Gastroesophageal sphincter (tissue), 4 donors: Measurements from ENCODE around the gene SLC26A8. TPM values are rescaled to one million over a fixed set of nuclear protein-coding genes. Genes with fewer than 3 reads are reported as not detected.

Experiments
- ATAC-seq: fragments of 150-250 bp; one replicate; pipeline ENCODE4 v1.9.1; 2016; ENCODE audit warnings: mild to moderate bottlenecking, moderate library complexity
- H3K27ac ChIP-seq, 4 donors: fragments of 200-600 bp; sonication (generic) in 3 of 4; 1 replicate in 3 of 4; 2 replicates in 1 of 4; pipeline ENCODE4 v1.5.1; 2016 to 2019
- H3K27me3 ChIP-seq: fragments of 200-600 bp; sonication (generic); one replicate; pipeline ENCODE4 v1.5.1; 2019
- H3K36me3 ChIP-seq, 2 donors: fragments of 200-600 bp; sonication (generic); one replicate each; pipeline ENCODE4 v1.5.1; 2019; ENCODE audit warnings: control low read depth in 1 of 2
- H3K4me1 ChIP-seq, 3 donors: fragments of 200-600 bp; sonication (generic); 1 replicate in 2 of 3; 2 replicates in 1 of 3; pipeline ENCODE4 v1.5.1; 2016 to 2019; ENCODE audit warnings: control low read depth in 2 of 3
- H3K4me3 ChIP-seq, 2 donors: fragments of 200-600 bp; sonication (generic); one replicate each; pipeline ENCODE4 v1.5.1; 2019; ENCODE audit warnings: mild to moderate bottlenecking in 1 of 2, moderate library complexity in 1 of 2
- H3K9me3 ChIP-seq, 3 donors: fragments of 200-600 bp; sonication (generic); one replicate each; pipeline ENCODE4 v1.5.1; 2017 to 2019; ENCODE audit warnings: control low read depth in 2 of 3
- CTCF ChIP-seq, 4 experiments: fragments of 200-600 bp in 2 of 4; fragments of 450-650 bp in 2 of 4; sonication (generic) in 1 of 4; IDR thresholded peaks; one replicate each; pipeline ENCODE4 v1.5.1; 2017 to 2019; ENCODE audit warnings: antibody characterized with exemption in 4 of 4, mild to moderate bottlenecking in 2 of 4, moderate library complexity in 2 of 4
- EP300 ChIP-seq: sonication (generic); formaldehyde crosslinking; IDR thresholded peaks from one replicate; pipeline ENCODE4 v1.6.1; 2017; ENCODE audit warnings: antibody characterized with exemption, mild to moderate bottlenecking
- POLR2A ChIP-seq, 2 donors: fragments of 450-650 bp; IDR thresholded peaks; one replicate each; pipeline ENCODE4 v1.6.1; 2017; ENCODE audit warnings: antibody characterized with exemption in 2 of 2, mild to moderate bottlenecking in 2 of 2, moderate library complexity in 1 of 2
- POLR2AphosphoS5 ChIP-seq: sonication (generic); formaldehyde crosslinking; IDR thresholded peaks from one replicate; pipeline ENCODE4 v1.6.1; 2017; ENCODE audit warnings: antibody characterized with exemption
- WGBS, 2 donors: methylation state at CpG; one replicate each; pipeline ENCODE4 v1.1.5; 2018; ENCODE audit warnings: low coverage in 1 of 2; 5-methylcytosine and 5-hydroxymethylcytosine counted together
- total RNA-seq, 4 donors: library from RNA; depleted of rRNA; stranded (reverse); fragments of >200 nt; gene quantifications; one replicate each; pipeline ENCODE4 v1.1.0, GENCODE V29; 2016

The SLC26A8 gene
- total RNA-seq, 4 donors from 2014 or later, result not detected

GRCh38 chr6:36062247-36062646, 37.8 kb upstream of the SLC26A8 start:
- H3K4me1 ChIP-seq, result peaks cover 9 to 64% (median 17%) of the 10 kb centered on the region in 3 donors
- WGBS, 2 donors, result 96 to 100% methylated on average over 1 to 2 of the region's 2 CpGs

GRCh38 chr6:36061236-36061635, 36.8 kb upstream of the SLC26A8 start:
- WGBS, 2 donors, result 45% methylated on average over 2 of the region's 2 CpGs

More at GRCh38 chr6:36062247-36062646, 37.8 kb upstream of the SLC26A8 start:
- Histone ChIP-seq H3K9me3 (no peaks in the 10 kb centered on the region), H3K36me3 (peaks cover 0 to 18% of the 10 kb centered on the region in 2 donors), H3K27me3 (no peaks in the 10 kb centered on the region), H3K4me3 (no peak overlapping the region), H3K27ac (no peak overlapping the region)
- ATAC-seq, result no peak
- TF ChIP-seq CTCF (IDR thresholded peaks at IDR 0.05), result no peak
- TF ChIP-seq POLR2A (IDR thresholded peaks at IDR 0.05), result no peak
- TF ChIP-seq POLR2AphosphoS5, result no peak
- TF ChIP-seq EP300, result no peak

GRCh38 chr6:36056178-36056577, 31.7 kb upstream of the SLC26A8 start:
- peak overlapping the region in 1 of 4 donors; percentile 3 for H3K27ac ChIP-seq
- H3K9me3 ChIP-seq, result no peaks in the 10 kb centered on the region
- 50 to 86% methylated on average over 1 of the region's 1 CpG for WGBS, 2 donors
- peaks cover 0 to 22% of the 10 kb centered on the region in 2 donors for H3K36me3 ChIP-seq
- H3K27me3 ChIP-seq, result no peaks in the 10 kb centered on the region
- H3K4me3 ChIP-seq, result no peak overlapping the region
- H3K4me1 ChIP-seq, result peaks cover 10 to 65% (median 32%) of the 10 kb centered on the region in 3 donors
- TF ChIP-seq CTCF (IDR thresholded peaks at IDR 0.05), result no peak
- no peak for TF ChIP-seq POLR2AphosphoS5
- no peak for TF ChIP-seq EP300
- TF ChIP-seq POLR2A (IDR thresholded peaks at IDR 0.05), result no peak
- ATAC-seq, result no peak

More at GRCh38 chr6:36061236-36061635, 36.8 kb upstream of the SLC26A8 start:
- ATAC-seq, result no peak
- Histone ChIP-seq H3K36me3 (peaks cover 0 to 18% of the 10 kb centered on the region in 2 donors), H3K4me3 (no peak overlapping the region), H3K4me1 (peaks cover 9 to 56% (median 11%) of the 10 kb centered on the region in 3 donors), H3K27me3 (no peaks in the 10 kb centered on the region), H3K9me3 (no peaks in the 10 kb centered on the region), H3K27ac (no peak overlapping the region)
- TF ChIP-seq EP300 (no peak), CTCF (IDR thresholded peaks at IDR 0.05) (no peak), POLR2A (IDR thresholded peaks at IDR 0.05) (no peak), POLR2AphosphoS5 (no peak)

- Histone ChIP-seq H3K36me3 (peaks cover 0 to 13% of the 10 kb centered on the region in 2 donors), H3K27me3 (no peaks in the 10 kb centered on the region), H3K4me1 (peaks cover 12 to 71% (median 36%) of the 10 kb centered on the region in 3 donors), H3K9me3 (no peaks in the 10 kb centered on the region), H3K27ac (peak overlapping the region in 3 of 4 donors; percentile 29 to 47 (median 33)), H3K4me3 (no peak overlapping the region)
- TF ChIP-seq POLR2A (IDR thresholded peaks at IDR 0.05), result no peak
- TF ChIP-seq CTCF (IDR thresholded peaks at IDR 0.05), result no peak
- TF ChIP-seq EP300, result no peak
- no peak for TF ChIP-seq POLR2AphosphoS5
- no peak for ATAC-seq
- 31 to 44% methylated on average over 2 of the region's 2 CpGs for WGBS, 2 donors
Observed at GRCh38 chr6:36054956-36055355, 30.5 kb upstream of the SLC26A8 start.

- 32 to 46% methylated on average over 2 of the region's 2 CpGs for WGBS, 2 donors
Observed at GRCh38 chr6:36054415-36054814, 30.0 kb upstream of the SLC26A8 start.

More at GRCh38 chr6:36054415-36054814, 30.0 kb upstream of the SLC26A8 start:
- Histone ChIP-seq H3K27ac (peak overlapping the region in 2 of 4 donors; percentile 29 to 33), H3K4me1 (peaks cover 12 to 77% (median 36%) of the 10 kb centered on the region in 3 donors), H3K27me3 (no peaks in the 10 kb centered on the region), H3K36me3 (peaks cover 0 to 8% of the 10 kb centered on the region in 2 donors), H3K9me3 (no peaks in the 10 kb centered on the region), H3K4me3 (no peak overlapping the region)
- no peak for ATAC-seq
- no peak for TF ChIP-seq EP300
